IMR-90 (cell line): ENCODE measurements around the gene CETP. TPM values are rescaled to one million over a fixed set of nuclear protein-coding genes. Genes with fewer than 3 reads are reported as not detected.

Experiments used
- ATAC-seq: fragments of 200-7000 bp; cut with Tn5 transposase; 2 replicates; pipeline ENCODE4 v1.9.1; 2020; ENCODE audit warnings: low read depth, mild to moderate bottlenecking, moderate library complexity
- BruUV-seq: library from RNA; stranded (reverse); fragments of 400-500 nt; replicated peaks from 2 replicates; lab custom pipeline; 2021; lab: Mats Ljungman, UMichigan
- CTCF ChIA-PET: fragments of 300-600 bp; formaldehyde crosslinking; extraction: SDS; loops from one replicate; lab custom pipeline; 2021; ENCODE audit warnings: antibody characterized with exemption; lab: Yijun Ruan, JAX
- POLR2A ChIA-PET: fragments of 300-600 bp; sonication (Branson Sonifier 250); formaldehyde crosslinking; loops from one replicate; lab custom pipeline; 2022; ENCODE audit warnings: antibody characterized with exemption; ENCODE audit not compliant: unreplicated experiment; lab: Charles Lee
- DNase-seq: peaks from one replicate; pipeline ENCODE4 v3.0.0; 2013
- H2AFZ ChIP-seq: replicated peaks from 2 replicates; pipeline ENCODE3; 2013; ENCODE audit warnings: low read length, mild to moderate bottlenecking; ENCODE audit not compliant: poor library complexity
- H2AK5ac ChIP-seq: 2 replicates; pipeline ENCODE4 v1.6.1; 2013; ENCODE audit warnings: low read depth, low read length, inconsistent platforms
- H2AK9ac ChIP-seq: replicated peaks from 2 replicates; pipeline ENCODE3; 2013; ENCODE audit warnings: mild to moderate bottlenecking, low read depth, low read length, moderate library complexity; ENCODE audit not compliant: poor library complexity
- H2BK120ac ChIP-seq: 2 replicates; pipeline ENCODE4 v1.6.1; 2013; ENCODE audit warnings: low read depth, low read length, inconsistent platforms
- H2BK15ac ChIP-seq: 3 replicates; pipeline ENCODE4 v1.6.1; 2013; ENCODE audit warnings: low read depth, low read length, inconsistent platforms
- H2BK20ac ChIP-seq: 2 replicates; pipeline ENCODE4 v1.6.1; 2013; ENCODE audit warnings: low read depth, mild to moderate bottlenecking, inconsistent platforms, low read length, moderate library complexity
- H2BK5ac ChIP-seq: 2 replicates; pipeline ENCODE4 v1.6.1; 2013; ENCODE audit warnings: mild to moderate bottlenecking, low read depth, low read length, inconsistent platforms; ENCODE audit not compliant: poor library complexity, severe bottlenecking
- H3K14ac ChIP-seq: replicated peaks from 2 replicates; pipeline ENCODE4 v1.6.1; 2013; ENCODE audit warnings: low read depth, low read length, inconsistent platforms
- H3K18ac ChIP-seq: 2 replicates; pipeline ENCODE4 v1.6.1; 2013; ENCODE audit warnings: low read depth, low read length, control low read depth
- H3K23ac ChIP-seq: 2 replicates; pipeline ENCODE4 v1.6.1; 2013; ENCODE audit warnings: low read depth, low read length, inconsistent platforms
- H3K27ac ChIP-seq: 2 replicates; pipeline ENCODE4 v1.5.1; 2013; ENCODE audit warnings: mild to moderate bottlenecking, control low read depth, low read length; ENCODE audit not compliant: insufficient read depth
- H3K27me3 ChIP-seq: 2 replicates; pipeline ENCODE4 v1.6.1; 2013; ENCODE audit warnings: low read length; ENCODE audit not compliant: control insufficient read depth, insufficient read depth
- H3K36me3 ChIP-seq: 2 replicates; pipeline ENCODE4 v1.6.1; 2013; ENCODE audit warnings: low read length, mixed read lengths; ENCODE audit not compliant: control insufficient read depth, insufficient read depth
- H3K4ac ChIP-seq: 2 replicates; pipeline ENCODE4 v1.6.1; 2013; ENCODE audit warnings: low read depth, low read length, inconsistent platforms
- H3K4me1 ChIP-seq: 2 replicates; pipeline ENCODE4 v1.6.1; 2013; ENCODE audit warnings: low read length, mixed read lengths; ENCODE audit not compliant: control insufficient read depth, insufficient read depth
- H3K4me2 ChIP-seq: 2 replicates; pipeline ENCODE4 v1.6.1; 2013; ENCODE audit warnings: low read depth, mild to moderate bottlenecking, control low read depth, low read length, moderate library complexity
- H3K4me3 ChIP-seq: 2 replicates; pipeline ENCODE4 v1.5.1; 2013; ENCODE audit warnings: low read depth, mild to moderate bottlenecking, control low read depth, low read length, moderate library complexity; ENCODE audit not compliant: insufficient read depth
- H3K56ac ChIP-seq: 2 replicates; pipeline ENCODE4 v1.6.1; 2013; ENCODE audit warnings: low read length, inconsistent platforms; ENCODE audit not compliant: insufficient read depth; ENCODE audit errors: extremely low read depth
- H3K79me1 ChIP-seq, 2 experiments: 2 replicates each; pipeline ENCODE4 v1.6.1; 2013; ENCODE audit warnings: low read length in 2 of 2, inconsistent platforms in 1 of 2, low read depth in 1 of 2
- H3K9ac ChIP-seq: 2 replicates; pipeline ENCODE4 v1.6.1; 2013; ENCODE audit warnings: low read depth, low read length, control low read depth
- H3K9me1 ChIP-seq: 2 replicates; pipeline ENCODE4 v1.6.1; 2013; ENCODE audit warnings: low read length, inconsistent platforms; ENCODE audit not compliant: insufficient read depth
- H3K9me3 ChIP-seq: 2 replicates; pipeline ENCODE4 v1.6.1; 2013; ENCODE audit warnings: low read length; ENCODE audit not compliant: control insufficient read depth, insufficient read depth
- H4K20me1 ChIP-seq: 2 replicates; pipeline ENCODE4 v1.6.1; 2013; ENCODE audit warnings: low read length, inconsistent platforms; ENCODE audit not compliant: insufficient read depth
- H4K5ac ChIP-seq: 2 replicates; pipeline ENCODE4 v1.6.1; 2013; ENCODE audit warnings: mild to moderate bottlenecking, low read depth, low read length, control low read depth
- H4K8ac ChIP-seq, 2 experiments: 2 replicates each; pipeline ENCODE4 v1.6.1; 2013; ENCODE audit warnings: low read depth in 2 of 2, low read length in 2 of 2, control low read depth in 1 of 2, inconsistent platforms in 1 of 2
- H4K91ac ChIP-seq: 2 replicates; pipeline ENCODE4 v1.6.1; 2013; ENCODE audit warnings: low read depth, low read length, inconsistent platforms; ENCODE audit not compliant: insufficient read depth
- BHLHE40 ChIP-seq: fragments of 150-350 bp; IDR thresholded peaks from 2 replicates; pipeline ENCODE4 v1.6.1; 2016; ENCODE audit warnings: mild to moderate bottlenecking, low read depth, low read length
- CEBPB ChIP-seq: IDR thresholded peaks from 2 replicates; pipeline ENCODE4 v1.6.1; 2012; ENCODE audit warnings: low read depth, low read length, improper control_type of control experiment
- CHD1 ChIP-seq: IDR thresholded peaks from 2 replicates; pipeline ENCODE4 v1.6.1; 2012; ENCODE audit warnings: low read depth, low read length, improper control_type of control experiment
- ELK1 ChIP-seq: fragments of 150-350 bp; IDR thresholded peaks from 2 replicates; pipeline ENCODE4 v1.6.1; 2016; ENCODE audit warnings: low read depth, mild to moderate bottlenecking, low read length, moderate library complexity, borderline replicate concordance
- FOS ChIP-seq: fragments of 150-350 bp; IDR thresholded peaks from 2 replicates; pipeline ENCODE4 v1.6.1; 2016; ENCODE audit warnings: low read depth, low read length
- MAFK ChIP-seq: IDR thresholded peaks from 2 replicates; pipeline ENCODE4 v1.6.1; 2012; ENCODE audit warnings: low read depth, low read length, improper control_type of control experiment
- MAZ ChIP-seq: IDR thresholded peaks from 2 replicates; pipeline ENCODE4 v1.6.1; 2012; ENCODE audit warnings: low read depth, mild to moderate bottlenecking, low read length, improper control_type of control experiment, moderate library complexity, borderline replicate concordance
- MXI1 ChIP-seq: IDR thresholded peaks from 2 replicates; pipeline ENCODE4 v1.6.1; 2012; ENCODE audit warnings: low read depth, mild to moderate bottlenecking, low read length, moderate library complexity, borderline replicate concordance
- NFE2L2 ChIP-seq: fragments of 150-350 bp; IDR thresholded peaks from 2 replicates; pipeline ENCODE4 v1.6.1; 2016; ENCODE audit warnings: low read depth, mild to moderate bottlenecking, low read length
- POLR2A ChIP-seq: IDR thresholded peaks from 2 replicates; pipeline ENCODE4 v1.6.1; 2012; ENCODE audit warnings: mild to moderate bottlenecking, low read depth, low read length
- RAD21 ChIP-seq: IDR thresholded peaks from 2 replicates; pipeline ENCODE4 v1.6.1; 2012; ENCODE audit warnings: low read length, improper control_type of control experiment
- RCOR1 ChIP-seq: IDR thresholded peaks from 2 replicates; pipeline ENCODE4 v1.6.1; 2012; ENCODE audit warnings: mild to moderate bottlenecking, low read length, improper control_type of control experiment; ENCODE audit not compliant: insufficient replicate concordance
- RFX5 ChIP-seq: IDR thresholded peaks from 2 replicates; pipeline ENCODE4 v1.8.0; 2012; ENCODE audit warnings: low read depth, mild to moderate bottlenecking, low read length, moderate library complexity
- SMC3 ChIP-seq: fragments of 150-350 bp; IDR thresholded peaks from 2 replicates; pipeline ENCODE4 v1.6.1; 2016; ENCODE audit warnings: low read depth, mild to moderate bottlenecking, antibody characterized with exemption, low read length, moderate library complexity
- USF2 ChIP-seq: fragments of 150-350 bp; IDR thresholded peaks from 2 replicates; pipeline ENCODE4 v1.6.1; 2017; ENCODE audit warnings: mild to moderate bottlenecking, antibody characterized with exemption, low read length, low read depth
- WGBS, 2 experiments: methylation state at CpG; one replicate each; pipeline versions ENCODE4 v1.1.5 to v1.1.7; 2013; ENCODE audit warnings: missing lambda C conversion rate in 2 of 2; ENCODE audit not compliant: insufficient read length in 1 of 2; ENCODE audit errors: extremely low coverage in 2 of 2; 5-methylcytosine and 5-hydroxymethylcytosine counted together
- dilution Hi-C: fragments of 300-500 bp; cut with HindIII; formaldehyde crosslinking; loops from one replicate; pipeline ENCODE4 v1.14.3; 2018; ENCODE audit warnings: low sequenced_read_pairs; ENCODE audit not compliant: unreplicated experiment
- in situ Hi-C: fragments of 300-500 bp; cut with MboI; formaldehyde crosslinking; loops from 3 replicates; pipeline ENCODE4 v1.14.3; 2019; ENCODE audit warnings: low sequenced_read_pairs, inconsistent platforms, mixed read lengths
- intact Hi-C: fragments of 100-400 bp; cut with micrococcal nuclease; formaldehyde crosslinking; loops from 2 replicates; pipeline ENCODE4 v1.10.0; 2022
- polyA plus RNA-seq, 3 experiments: library from polyadenylated mRNA; depleted of rRNA; stranded (reverse); fragments of >200 nt; gene quantifications; 2 replicates each; pipeline ENCODE4 v1.2.3, GENCODE V29; 2012; ENCODE audit warnings: low replicate concordance in 1 of 3
- total RNA-seq: library from RNA; depleted of rRNA; stranded (reverse); fragments of >200 nt; gene quantifications from 2 replicates; pipeline ENCODE4 v1.2.3, GENCODE V29; 2012
- TF ChIP-seq, protein P1 (sequence below): conservative IDR thresholded peaks from 2 replicates; pipeline ENCODE4 v1.5.1; 2012; ENCODE audit warnings: mild to moderate bottlenecking, low read depth, low read length, improper control_type of control experiment

Gene CETP
- total and polyA plus RNA-seq, 2 of the 4 experiments (the other 2 are of a cell fraction), result not detected

- no peak overlapping the region for H3K27ac ChIP-seq
- no peak overlapping the region for H3K23ac ChIP-seq
- POLR2A ChIA-PET, result no interaction called here
- no peaks in the 10 kb centered on the region for H4K20me1 ChIP-seq
- CTCF ChIA-PET, result no interaction called here
- H3K4me3 ChIP-seq, result no peak overlapping the region
- intact Hi-C loops, result no loop called here
- H4K91ac ChIP-seq, result no peak overlapping the region
- H3K14ac ChIP-seq, result no peak overlapping the region
- H2BK20ac ChIP-seq, result no peak overlapping the region
- dilution Hi-C loops, result no loop called here
- H2AFZ ChIP-seq, result no peak overlapping the region
- peak overlapping the region in 1 of 2 experiments; percentile 22; a peak in 1 of 4 replicates for H4K8ac ChIP-seq
- BruUV-seq, result no TSS peak
- H2BK5ac ChIP-seq, result no peak overlapping the region
- H3K27me3 ChIP-seq, result no peaks in the 10 kb centered on the region
- H4K5ac ChIP-seq, result no peak overlapping the region
- no peak overlapping the region for H2BK15ac ChIP-seq
- H3K79me1 ChIP-seq, result peaks cover 34 to 77% of the 10 kb centered on the region in 2 experiments
- no peak overlapping the region for H2BK120ac ChIP-seq
- in situ Hi-C loops, result no loop called here
- no peak overlapping the region for H3K4me2 ChIP-seq
- WGBS, 2 experiments, result no CpG with 5 or more reads among the region's 3 CpGs
- peaks cover 20% of the 10 kb centered on the region for H3K4me1 ChIP-seq
- H2AK5ac ChIP-seq, result peak overlapping the region; percentile 29; the same call in 1 of the 2 replicates
- ATAC-seq (no peak), DNase-seq (no peak)
- H3K36me3 ChIP-seq, result no peaks in the 10 kb centered on the region
- no peak overlapping the region for H3K56ac ChIP-seq
- peaks cover 17% of the 10 kb centered on the region for H3K9me1 ChIP-seq
- H3K18ac ChIP-seq, result no peak overlapping the region
- peak overlapping the region; percentile 54; the same call in 1 of the 2 replicates for H3K4ac ChIP-seq
- no peak overlapping the region for H2AK9ac ChIP-seq
- H3K9ac ChIP-seq, result no peak overlapping the region
- H3K9me3 ChIP-seq, result no peaks in the 10 kb centered on the region
- TF ChIP-seq FOS (no peak), MXI1 (no peak), CEBPB (no peak), SMC3 (no peak), RFX5 (no peak), MAZ (no peak), NFE2L2 (no peak), BHLHE40 (no peak), MAFK (no peak), RAD21 (no peak), RCOR1 (no peak), CHD1 (no peak), ELK1 (no peak), USF2 (no peak), POLR2A (no peak)
- TF ChIP-seq, protein P1, sequence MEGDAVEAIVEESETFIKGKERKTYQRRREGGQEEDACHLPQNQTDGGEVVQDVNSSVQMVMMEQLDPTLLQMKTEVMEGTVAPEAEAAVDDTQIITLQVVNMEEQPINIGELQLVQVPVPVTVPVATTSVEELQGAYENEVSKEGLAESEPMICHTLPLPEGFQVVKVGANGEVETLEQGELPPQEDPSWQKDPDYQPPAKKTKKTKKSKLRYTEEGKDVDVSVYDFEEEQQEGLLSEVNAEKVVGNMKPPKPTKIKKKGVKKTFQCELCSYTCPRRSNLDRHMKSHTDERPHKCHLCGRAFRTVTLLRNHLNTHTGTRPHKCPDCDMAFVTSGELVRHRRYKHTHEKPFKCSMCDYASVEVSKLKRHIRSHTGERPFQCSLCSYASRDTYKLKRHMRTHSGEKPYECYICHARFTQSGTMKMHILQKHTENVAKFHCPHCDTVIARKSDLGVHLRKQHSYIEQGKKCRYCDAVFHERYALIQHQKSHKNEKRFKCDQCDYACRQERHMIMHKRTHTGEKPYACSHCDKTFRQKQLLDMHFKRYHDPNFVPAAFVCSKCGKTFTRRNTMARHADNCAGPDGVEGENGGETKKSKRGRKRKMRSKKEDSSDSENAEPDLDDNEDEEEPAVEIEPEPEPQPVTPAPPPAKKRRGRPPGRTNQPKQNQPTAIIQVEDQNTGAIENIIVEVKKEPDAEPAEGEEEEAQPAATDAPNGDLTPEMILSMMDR, result no peak
Measured at GRCh38 chr16:56997931-56998330, 36.2 kb downstream of the CETP start.
